Glomerular endothelial cell (primary cell): ENCODE data around the gene SPRED1. TPM values are rescaled to one million over a fixed set of nuclear protein-coding genes. Genes with fewer than 3 reads are reported as not detected.
"Not testable (repeated sequence)": the region's sequence is repeated elsewhere in the genome, so short reads cannot be mapped to it uniquely, and the experiment has no call there.

ENCODE experiments used
- DNase-seq: peaks from one replicate; pipeline ENCODE4 v3.0.0-alpha.2; 2011; ENCODE audit warnings: low read depth, low spot score; ENCODE audit errors: extremely low read depth
- total RNA-seq: library from RNA; depleted of rRNA; stranded (reverse); fragments of >200 nt; gene quantifications from 2 replicates; pipeline ENCODE4 v1.2.3, GENCODE V29; 2015

Gene SPRED1
- total RNA-seq, 1 donor from 2014 or later, result 13.8 TPM

DNA sequence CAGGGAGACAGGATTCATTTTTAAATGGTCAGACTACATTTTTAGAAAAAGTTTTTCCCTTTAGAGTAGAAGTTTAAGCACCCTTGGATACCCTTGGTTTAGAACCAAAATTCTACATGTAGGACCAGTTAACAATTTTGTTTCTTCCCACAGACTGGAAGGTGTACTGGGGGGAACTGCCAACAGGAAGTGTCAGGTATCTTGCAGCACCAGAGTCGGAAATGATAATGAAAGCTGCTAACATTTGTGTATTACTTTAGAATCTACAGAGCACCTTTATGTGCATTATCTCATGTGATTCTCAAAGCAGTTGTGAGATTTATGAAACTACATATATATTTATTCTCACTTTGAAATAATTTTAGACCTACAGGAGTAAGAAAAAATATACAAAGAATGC lies 21.5 kb downstream of the SPRED1 start:
- no peak for DNase-seq

DNA sequence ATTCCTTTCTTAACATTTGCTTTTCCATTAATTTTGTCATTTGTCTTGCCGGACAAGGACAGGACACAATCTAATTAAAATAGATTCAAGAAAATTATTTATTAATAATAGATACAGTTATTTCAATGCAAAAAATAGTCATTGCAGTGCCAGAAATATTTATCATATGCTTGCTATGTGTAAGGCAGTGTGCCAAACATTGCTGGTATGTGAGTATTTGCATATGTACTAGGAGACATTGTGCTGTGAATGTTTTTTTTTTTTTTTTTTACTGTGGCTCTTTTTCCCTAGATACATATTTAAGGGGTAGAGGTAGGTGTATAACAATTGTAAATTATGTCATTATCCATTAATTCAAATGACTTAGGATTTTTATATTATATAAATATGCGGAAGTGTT lies 23.3 kb downstream of the SPRED1 start:
- no peak for DNase-seq

DNA sequence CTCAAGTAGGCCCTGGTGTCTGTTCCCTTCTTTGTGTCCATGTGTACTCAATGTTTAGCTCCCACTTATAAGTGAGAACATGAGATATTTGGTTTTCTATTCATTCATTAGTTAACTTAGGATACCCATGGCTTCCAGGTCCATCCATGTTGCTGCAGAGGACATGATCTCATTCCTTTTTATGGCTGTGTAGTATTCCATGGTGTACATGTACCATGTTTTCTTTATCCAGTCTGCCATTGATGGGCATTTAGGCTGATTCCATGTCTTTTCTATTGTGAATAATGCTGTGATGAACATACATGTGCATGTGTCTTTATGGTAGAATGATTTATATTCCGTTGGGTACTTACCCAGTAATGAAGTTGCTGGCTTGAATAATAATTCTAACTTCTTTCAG lies 24.6 kb downstream of the SPRED1 start:
- not testable (repeated sequence) for DNase-seq

DNA sequence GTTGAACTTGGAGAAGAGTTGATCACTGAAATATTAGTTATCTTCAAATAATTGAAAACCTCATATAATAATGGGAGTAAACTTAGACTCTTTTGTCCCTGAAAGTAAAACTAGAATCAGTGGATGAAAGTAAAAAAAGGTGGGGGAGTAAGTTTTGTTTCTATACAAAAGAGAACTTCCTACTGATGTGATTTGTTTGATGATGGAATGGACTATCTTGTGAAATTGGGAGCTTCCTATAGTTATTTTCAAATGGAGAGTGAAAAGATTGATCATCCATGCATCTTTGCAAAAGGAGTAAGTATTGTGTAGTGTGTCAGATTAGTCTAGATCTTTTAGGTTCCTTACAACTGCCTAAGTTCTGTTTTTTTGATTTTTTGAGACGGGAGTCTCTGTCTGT lies 28.4 kb downstream of the SPRED1 start:
- no peak for DNase-seq

DNA sequence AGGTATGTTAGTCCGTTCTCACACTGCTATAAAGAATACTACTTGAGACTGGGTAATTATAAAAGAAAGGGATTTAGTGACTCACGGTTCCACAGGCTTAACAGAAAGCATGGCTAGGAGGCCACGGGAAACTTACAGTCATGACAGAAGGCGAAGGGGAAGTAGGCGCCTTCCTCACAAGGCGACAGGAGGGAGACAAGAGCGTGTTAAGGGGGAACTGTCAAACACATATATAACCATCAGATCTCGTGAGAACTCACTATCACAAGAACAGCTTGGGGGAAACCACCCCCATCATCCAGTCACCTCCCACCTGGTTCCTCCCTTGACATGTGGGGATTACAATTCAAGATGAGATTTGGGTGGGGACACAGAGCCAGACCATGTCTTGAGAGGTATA lies 30.4 kb downstream of the SPRED1 start:
- no peak for DNase-seq

DNA sequence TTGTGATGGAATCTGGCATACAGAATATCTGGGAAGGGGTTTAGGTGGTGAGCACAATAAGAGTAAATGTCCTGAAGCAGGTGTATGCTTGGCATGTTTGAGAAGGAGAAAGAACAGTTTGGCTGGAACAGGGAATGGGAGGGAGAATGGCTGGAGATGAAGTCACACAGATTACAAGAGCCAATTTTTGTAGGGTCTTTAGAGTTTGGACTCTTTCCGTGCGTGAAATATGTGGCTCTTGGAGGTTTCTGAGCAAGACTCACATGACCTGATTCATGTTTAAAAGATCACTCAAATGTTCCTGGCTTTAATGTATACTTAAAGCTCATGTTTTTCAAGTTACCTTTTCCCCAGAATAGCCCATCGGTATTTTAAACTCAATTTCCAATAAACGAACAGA lies 32.8 kb downstream of the SPRED1 start:
- DNase-seq, result no peak

DNA sequence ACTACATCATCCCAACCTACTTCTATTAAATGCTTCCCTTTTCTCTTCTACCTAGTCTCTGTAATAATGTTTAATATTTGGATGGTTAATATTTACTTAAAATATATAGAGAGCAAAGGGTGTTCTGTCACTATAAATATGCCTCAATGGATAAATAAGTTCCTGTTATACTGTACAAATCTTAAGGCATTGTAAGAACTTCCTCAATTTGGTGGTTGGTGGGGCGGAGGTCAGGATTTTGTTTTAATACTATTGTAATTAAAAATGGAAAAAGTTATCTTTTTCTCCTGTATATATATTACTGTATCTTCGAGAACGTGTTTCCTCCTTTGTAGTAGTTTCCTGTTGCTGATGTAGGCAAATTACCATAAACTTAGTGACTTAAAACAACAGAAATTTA lies 41.5 kb downstream of the SPRED1 start:
- no peak for DNase-seq

DNA sequence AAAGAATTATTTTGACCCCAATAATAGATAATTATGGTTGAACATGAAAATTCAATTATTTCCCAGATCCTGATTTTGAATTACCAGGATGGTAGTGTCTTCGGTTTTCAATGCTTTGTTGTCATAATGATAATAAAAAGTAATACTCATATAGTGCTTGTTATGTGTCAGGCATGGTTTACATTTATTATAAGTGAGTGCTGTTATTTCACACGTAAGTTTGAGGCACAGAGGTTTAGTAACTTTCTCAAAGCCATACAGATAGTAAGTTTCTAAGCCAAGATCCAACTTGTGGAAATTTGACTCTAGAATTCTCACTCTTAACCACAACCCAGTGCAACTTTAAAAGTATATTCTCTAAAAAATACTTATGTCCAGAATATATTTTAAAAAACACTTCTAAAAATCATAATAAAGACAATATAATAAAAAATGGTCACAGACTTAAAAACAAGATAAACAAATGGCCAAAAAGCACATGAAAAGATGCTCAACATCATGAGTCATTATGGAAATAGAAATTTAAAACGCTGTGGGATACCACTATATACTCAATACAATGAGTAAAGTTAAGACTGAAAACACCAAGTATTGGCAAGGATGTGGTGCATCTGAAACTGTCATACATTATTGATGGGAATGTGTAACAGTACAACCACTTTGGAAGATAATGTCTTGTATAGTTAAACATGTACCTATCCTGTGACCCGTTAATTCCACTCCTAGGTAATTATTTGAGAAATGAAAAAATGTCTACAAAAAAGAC lies 45.2 kb downstream of the SPRED1 start:
- no peak for DNase-seq

DNA sequence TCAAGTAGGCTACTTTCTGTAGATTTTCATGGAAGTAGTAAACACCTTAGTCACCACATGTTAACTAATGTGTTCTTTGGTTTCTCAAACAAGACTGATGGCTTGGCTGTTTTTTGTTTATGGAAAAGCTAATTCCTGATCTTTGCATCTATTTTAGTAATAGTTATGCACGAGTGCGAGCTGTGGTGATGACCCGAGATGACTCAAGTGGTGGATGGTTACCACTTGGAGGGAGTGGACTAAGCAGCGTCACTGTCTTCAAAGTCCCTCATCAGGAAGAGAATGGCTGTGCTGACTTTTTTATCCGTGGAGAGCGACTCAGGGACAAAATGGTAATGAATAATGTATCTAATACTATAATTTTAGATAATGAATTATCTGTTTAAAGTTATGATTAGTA lies 46.6 kb downstream of the SPRED1 start:
- DNase-seq, result no peak

DNA sequence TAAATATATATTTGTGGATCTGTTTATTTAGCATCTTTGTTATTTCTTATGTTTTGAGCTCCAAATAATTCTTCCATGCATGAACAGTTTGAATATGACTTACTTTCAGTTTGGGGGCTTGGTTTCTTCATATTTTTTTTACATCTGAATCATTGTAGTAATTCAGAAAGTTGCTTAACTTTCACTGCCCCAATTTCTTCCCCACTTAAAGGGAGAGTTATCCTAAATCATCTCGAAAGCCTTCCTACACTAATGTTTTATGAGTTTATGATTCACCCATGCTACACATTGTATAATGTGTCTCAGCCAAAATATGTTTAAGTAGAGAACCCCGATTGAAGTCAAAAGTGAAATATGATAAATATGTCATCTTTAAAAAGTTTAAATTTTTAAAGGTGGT lies 47.8 kb downstream of the SPRED1 start:
- no peak for DNase-seq

DNA sequence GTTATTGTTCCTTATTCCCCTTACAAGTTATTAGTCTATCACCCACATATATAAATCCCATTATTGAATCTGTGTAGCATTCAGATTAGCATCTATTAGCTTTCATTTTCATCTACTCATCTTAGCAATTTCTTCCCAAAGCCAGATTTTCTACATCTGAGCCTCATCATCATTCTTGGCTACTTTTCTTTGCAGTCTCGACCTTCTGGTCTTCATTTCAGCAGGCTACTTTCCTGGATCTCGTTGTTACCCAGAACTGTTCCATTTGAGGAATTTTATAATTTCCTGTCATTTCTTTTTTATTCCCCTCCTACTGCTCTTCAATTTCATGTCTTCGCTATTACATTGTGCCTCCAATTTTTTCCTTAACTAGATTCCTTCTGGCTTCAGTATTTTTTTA lies 51.8 kb downstream of the SPRED1 start:
- DNase-seq, result no peak

DNA sequence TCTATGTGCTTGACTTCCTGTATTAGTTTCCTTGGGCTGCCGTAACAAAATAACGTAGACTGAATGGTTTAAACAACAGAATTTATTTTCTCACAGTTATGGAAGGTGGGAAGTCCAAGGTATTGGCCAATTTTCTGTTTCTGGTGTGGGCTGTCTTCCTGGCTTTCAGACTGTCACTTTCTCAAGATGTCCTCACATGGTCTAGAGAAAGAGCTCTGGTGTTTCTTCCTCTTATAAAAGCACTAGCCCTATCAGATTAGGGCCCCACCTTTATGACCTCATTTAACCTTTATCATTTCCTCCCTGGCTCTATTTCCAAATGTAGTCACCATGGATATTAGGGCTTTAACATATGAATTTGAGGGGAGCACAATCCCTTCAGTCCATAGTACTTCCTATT lies 54.6 kb downstream of the SPRED1 start:
- no peak for DNase-seq

DNA sequence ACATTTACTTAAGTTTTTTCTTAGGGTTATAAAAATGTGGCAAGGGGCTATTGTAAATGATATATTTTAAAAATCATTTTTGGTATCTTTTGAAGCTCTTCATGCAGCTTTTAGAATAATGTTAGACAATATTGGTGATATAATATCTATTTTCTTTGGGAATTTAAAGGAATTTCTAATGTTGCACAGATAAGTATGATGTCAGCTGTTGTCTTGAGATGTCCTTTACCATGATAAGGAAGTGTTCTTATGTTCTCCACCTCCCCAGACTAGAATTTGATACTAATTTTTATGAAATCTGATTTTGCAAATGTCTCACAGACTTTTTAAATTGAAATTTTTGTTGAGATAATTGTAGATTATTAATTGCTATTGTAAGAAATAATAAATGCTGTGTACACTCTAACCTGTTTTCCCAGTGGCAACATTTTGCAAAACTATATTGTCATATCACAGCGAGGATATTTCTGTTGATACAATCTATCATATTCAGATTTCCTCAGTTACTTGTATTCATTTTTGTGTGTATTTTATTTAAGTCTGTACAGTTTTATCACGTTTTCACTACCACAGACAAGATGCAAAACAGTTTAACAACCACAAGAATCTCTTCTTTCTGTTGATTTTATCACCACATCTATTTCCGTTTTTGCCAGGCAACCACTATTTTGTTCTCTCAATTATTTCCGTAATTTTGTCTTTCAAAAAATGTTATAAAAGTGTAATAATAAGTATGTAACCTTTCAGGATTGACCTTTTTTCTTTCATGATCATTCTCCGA lies 55.4 kb downstream of the SPRED1 start:
- DNase-seq, result no peak

DNA sequence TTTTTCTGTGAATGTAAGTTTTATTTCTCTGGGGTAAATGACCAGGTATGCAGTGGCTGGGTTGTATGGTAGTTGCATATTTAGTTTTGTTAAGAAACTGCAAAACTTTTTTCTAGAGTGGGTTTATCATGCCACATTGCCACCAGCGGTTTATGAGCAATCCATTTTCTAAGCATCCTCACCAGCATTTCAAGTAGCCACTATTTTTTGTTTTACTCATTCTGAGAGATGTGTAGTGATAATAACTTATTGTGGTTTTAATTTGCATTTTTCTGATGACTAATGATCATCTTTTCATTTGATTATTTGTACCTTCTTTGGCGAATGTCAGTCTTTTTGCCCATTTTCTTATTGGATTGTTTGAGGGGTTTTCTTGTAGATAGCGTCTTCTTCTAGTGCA lies 56.2 kb downstream of the SPRED1 start:
- no peak for DNase-seq

DNA sequence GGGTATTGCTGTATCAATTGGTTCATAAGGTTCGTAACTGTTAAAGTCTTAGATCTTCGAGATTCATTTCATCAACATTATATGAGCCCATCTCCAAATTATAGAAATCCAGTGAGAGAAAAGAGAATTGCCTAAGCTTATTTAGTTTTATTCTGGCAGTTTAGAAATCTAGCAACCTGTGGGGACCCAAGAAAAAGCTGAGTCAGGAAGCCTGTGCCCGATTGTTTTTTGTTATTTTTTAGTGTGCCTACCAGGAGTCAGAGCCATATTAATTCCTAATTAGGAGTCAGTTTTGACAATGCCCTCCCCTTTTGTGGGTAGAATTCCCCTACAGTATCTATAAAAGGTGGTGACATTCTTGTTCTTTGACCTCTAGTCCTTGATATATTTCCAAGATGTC lies 59.6 kb downstream of the SPRED1 start:
- DNase-seq, result no peak

DNA sequence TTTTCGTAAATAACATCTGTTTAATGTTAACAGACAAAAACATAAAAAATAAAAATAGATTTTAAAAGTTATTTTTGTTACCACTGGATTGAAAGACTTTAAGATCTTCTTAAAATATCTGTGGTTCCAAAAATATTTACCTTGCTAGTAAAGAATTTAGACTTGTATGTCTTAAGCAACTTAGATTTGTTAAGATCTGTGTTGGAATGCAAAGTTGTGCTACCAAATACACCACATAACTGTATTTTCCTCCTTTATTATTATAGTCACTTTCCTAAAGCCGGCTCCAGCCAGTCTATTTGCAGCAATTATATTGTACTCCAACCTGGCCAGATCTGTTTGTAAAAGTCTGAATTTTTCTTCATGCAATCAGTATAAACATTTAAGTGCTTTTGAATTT lies 63.7 kb downstream of the SPRED1 start:
- no peak for DNase-seq

DNA sequence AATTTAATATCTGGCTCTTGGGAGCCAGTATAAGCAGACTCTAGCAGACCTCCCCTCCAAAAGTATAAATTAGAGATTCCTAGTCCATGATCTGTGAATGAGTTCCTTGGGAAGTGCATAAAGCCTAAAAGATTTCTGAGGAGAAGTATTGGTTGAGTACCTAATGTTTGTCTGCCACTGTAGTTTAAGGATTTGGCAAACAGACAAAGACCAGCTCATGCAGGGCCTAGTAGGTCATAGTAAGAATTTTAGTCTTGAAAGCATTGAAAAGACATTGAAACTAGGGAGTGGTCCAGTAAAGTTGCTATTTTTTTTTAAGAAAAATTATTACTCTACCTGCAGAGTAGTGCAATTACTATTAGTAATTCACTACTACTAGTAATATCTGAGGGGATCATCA lies 67.5 kb downstream of the SPRED1 start:
- no peak for DNase-seq

DNA sequence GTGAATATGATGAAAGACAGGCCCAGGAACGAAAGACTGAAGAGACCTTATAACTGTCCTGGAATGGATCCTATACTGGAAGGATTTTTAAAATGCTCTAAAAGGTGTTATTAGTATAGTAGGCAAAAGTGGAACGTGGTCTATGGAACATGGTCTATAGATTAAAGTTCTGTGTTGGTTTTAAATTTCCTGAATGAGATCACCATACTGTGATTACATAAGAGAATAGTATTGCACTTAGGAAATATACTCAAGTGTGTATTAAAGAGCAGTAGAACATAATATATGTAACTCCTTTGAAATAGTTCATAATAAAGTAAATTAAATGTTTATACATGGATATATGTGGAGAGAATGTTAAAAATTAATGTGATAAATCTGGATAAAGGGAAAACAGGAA lies 68.2 kb downstream of the SPRED1 start:
- no peak for DNase-seq

DNA sequence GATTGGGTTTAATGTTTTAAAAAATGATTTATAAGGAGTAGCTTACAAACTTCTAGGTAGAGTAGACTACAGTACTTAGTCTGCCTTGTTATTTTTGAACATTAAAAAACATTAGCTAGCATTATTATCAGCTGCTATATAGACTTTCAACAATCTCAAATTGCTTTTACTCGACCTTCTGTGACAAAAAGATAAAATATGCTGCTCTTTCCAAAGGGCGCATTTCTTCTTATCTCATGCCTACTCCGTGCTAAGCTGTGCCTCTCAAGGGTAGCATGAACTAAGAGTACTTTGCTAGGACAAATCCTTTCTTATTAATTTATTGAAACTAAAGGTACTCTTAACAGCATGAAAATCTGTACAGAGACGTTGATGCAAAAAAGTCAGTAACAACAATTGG lies 71.3 kb downstream of the SPRED1 start:
- no peak for DNase-seq

DNA sequence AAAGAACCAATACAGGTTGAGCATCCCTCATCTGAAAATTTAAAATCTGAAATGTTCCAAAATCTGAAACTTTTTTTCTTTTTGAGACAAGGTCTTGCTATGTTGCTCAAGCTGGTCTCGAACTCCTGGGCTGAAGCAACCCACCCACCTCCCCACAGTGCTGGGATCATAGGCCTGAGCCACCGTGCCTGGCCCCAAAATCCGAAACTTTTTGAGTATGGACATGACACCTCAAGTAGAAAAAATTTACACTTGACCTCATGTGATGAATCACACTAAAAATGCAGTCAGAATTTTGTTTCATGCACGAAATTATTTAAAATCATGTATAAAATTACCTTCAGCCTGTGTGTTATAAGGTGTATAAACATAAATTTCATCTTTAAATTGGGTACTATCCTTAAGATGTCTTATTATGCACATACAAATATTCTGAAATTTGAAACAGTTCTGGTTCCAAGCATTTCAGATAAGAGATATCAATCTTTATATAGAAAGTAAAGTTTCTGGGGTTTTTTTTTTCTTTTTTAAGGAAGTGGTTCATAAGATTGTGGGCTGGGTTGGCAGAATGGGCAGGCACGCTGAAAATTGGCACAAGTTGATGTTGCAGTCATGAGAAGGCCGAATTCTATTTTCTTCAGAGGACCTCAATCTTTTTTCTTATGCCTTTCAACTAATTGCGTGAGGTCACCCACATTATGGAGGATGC lies 72.5 kb downstream of the SPRED1 start:
- DNase-seq, result no peak

DNA sequence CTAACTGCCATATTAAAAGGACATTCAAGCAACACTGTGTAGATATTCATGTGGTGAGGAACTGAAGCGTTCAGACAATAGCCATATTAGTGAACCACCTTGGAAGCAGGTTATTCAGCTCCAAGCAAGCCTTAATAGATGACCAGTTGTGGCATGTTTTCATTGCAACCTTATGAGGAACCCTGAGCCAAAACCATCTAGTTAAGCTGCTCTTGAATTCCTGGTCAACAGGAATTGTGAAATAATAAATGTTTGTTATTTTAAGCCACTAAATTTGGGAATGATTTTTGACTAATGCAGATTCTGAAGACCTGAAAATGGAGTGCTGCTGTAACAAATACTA lies 73.0 kb downstream of the SPRED1 start:
- DNase-seq, result no peak

DNA sequence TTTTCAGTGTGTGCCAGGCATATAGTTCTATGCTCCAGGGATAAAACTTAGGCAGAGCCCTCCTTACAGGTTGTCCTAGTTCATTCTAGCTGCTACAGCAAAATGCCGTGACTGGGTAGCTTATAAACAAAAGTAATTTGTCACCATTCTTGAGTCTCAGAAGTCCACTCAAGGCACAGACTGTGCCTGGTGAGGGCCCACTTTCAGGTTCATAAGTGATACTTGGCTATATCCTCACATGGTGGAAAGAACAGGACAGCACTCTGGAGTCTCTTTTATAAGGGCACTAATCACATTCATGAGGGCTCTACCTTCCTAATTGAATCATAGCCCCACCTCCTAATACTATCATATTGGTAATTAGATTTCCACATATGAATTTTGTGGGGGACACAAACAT lies 80.1 kb downstream of the SPRED1 start:
- no peak for DNase-seq
